Neural progenitor cell (in vitro differentiated cells): ENCODE measurements around the gene SLC37A1. TPM values are rescaled to one million over a fixed set of nuclear protein-coding genes. Genes with fewer than 3 reads are reported as not detected.

Experiments
- DNase-seq: peaks from one replicate; pipeline ENCODE4 v3.0.0-alpha.2; 2016; ENCODE audit warnings: low spot score
- H2AFZ ChIP-seq: fragments of 200-600 bp; sonication (generic); replicated peaks from 2 replicates; pipeline ENCODE4 v1.6.1; 2016; ENCODE audit warnings: antibody characterized with exemption
- H3F3A ChIP-seq: fragments of 200-600 bp; sonication (generic); 2 replicates; pipeline ENCODE4 v1.6.1; 2016; ENCODE audit warnings: antibody characterized with exemption, low read depth
- H3K27ac ChIP-seq: fragments of 200-600 bp; sonication (generic); 2 replicates; pipeline ENCODE4 v1.5.1; 2016; ENCODE audit warnings: mild to moderate bottlenecking
- H3K27me3 ChIP-seq: fragments of 200-600 bp; sonication (generic); 2 replicates; pipeline ENCODE4 v1.6.1; 2016; ENCODE audit warnings: mild to moderate bottlenecking, moderate library complexity
- H3K36me3 ChIP-seq: fragments of 200-600 bp; sonication (generic); 2 replicates; pipeline ENCODE4 v1.5.1; 2016
- H3K4me1 ChIP-seq: fragments of 200-600 bp; sonication (generic); 2 replicates; pipeline ENCODE4 v1.6.1; 2016; ENCODE audit warnings: mixed run types
- H3K4me2 ChIP-seq: fragments of 200-600 bp; sonication (generic); 2 replicates; pipeline ENCODE4 v1.6.1; 2016
- H3K4me3 ChIP-seq: fragments of 200-600 bp; sonication (generic); 2 replicates; pipeline ENCODE4 v1.5.1; 2016
- H3K79me2 ChIP-seq: fragments of 200-600 bp; sonication (generic); 2 replicates; pipeline ENCODE4 v1.6.1; 2016; ENCODE audit warnings: low read depth
- H3K9ac ChIP-seq: fragments of 200-600 bp; sonication (generic); 2 replicates; pipeline ENCODE4 v1.6.1; 2016
- H3K9me3 ChIP-seq: fragments of 200-600 bp; sonication (generic); 2 replicates; pipeline ENCODE4 v1.5.1; 2016; ENCODE audit warnings: low read depth
- H4K20me1 ChIP-seq: fragments of 200-600 bp; sonication (generic); 2 replicates; pipeline ENCODE4 v1.6.1; 2016; ENCODE audit warnings: low read depth
- H3K27ac Mint-ChIP-seq: 3 replicates; pipeline ENCODE4 v1.8.0; 2021; ENCODE audit warnings: mixed read lengths
- H3K27me3 Mint-ChIP-seq: 2 replicates; pipeline ENCODE4 v1.8.0; 2022; ENCODE audit warnings: low read depth, mild to moderate bottlenecking, inconsistent platforms, moderate library complexity, mixed read lengths; ENCODE audit not compliant: insufficient read depth
- H3K36me3 Mint-ChIP-seq: 3 replicates; pipeline ENCODE4 v1.8.0; 2021; ENCODE audit warnings: mixed read lengths
- H3K4me1 Mint-ChIP-seq: 3 replicates; pipeline ENCODE4 v1.8.0; 2021; ENCODE audit warnings: mixed read lengths
- H3K4me3 Mint-ChIP-seq: 3 replicates; pipeline ENCODE4 v1.8.0; 2021; ENCODE audit warnings: mild to moderate bottlenecking, moderate library complexity, mixed read lengths
- H3K9me3 Mint-ChIP-seq: 3 replicates; pipeline ENCODE4 v1.8.0; 2020; ENCODE audit warnings: mixed read lengths
- CTCF ChIP-seq: fragments of 200-600 bp; sonication (generic); IDR thresholded peaks from 2 replicates; pipeline ENCODE4 v1.5.1; 2017; ENCODE audit warnings: antibody characterized with exemption, mild to moderate bottlenecking
- EZH2 ChIP-seq: fragments of 200-600 bp; sonication (generic); IDR thresholded peaks from 2 replicates; pipeline ENCODE4 v1.6.1; 2017; ENCODE audit warnings: antibody characterized with exemption, mild to moderate bottlenecking, moderate library complexity
- EZH2phosphoT487 ChIP-seq: fragments of 200-600 bp; sonication (generic); IDR thresholded peaks from 2 replicates; pipeline ENCODE4 v1.6.1; 2017; ENCODE audit warnings: antibody characterized with exemption
- total RNA-seq: library from RNA; depleted of rRNA; stranded (reverse); fragments of >200 nt; gene quantifications from 2 replicates; pipeline ENCODE4 v1.2.3, GENCODE V29; 2015; ENCODE audit warnings: low replicate concordance

The SLC37A1 gene
- total RNA-seq, 1 donor from 2014 or later, result 1.2 TPM

GRCh38 chr21:42570362-42570761 is 56.7 kb downstream of the SLC37A1 start:
- Histone ChIP-seq H2AFZ (peak overlapping the region; percentile 42), H3K9me3 (no peaks in the 10 kb centered on the region), H3K4me2 (peak overlapping the region; percentile 60), H3K36me3 (no peaks in the 10 kb centered on the region), H3K27ac (no peak overlapping the region), H3F3A (no peaks in the 10 kb centered on the region), H4K20me1 (no peaks in the 10 kb centered on the region), H3K4me3 (no peak overlapping the region), H3K4me1 (peaks cover 14% of the 10 kb centered on the region), H3K27me3 (no peaks in the 10 kb centered on the region), H3K79me2 (no peaks in the 10 kb centered on the region), H3K9ac (no peak overlapping the region)
- no peak for DNase-seq
- Mint-ChIP-seq H3K9me3 (peaks cover 2% of the 10 kb centered on the region), H3K36me3 (peaks cover 2% of the 10 kb centered on the region), H3K27ac (peak overlapping the region; percentile 95), H3K4me3 (no peak overlapping the region), H3K4me1 (peaks cover 30% of the 10 kb centered on the region), H3K27me3 (peaks cover 3% of the 10 kb centered on the region)
- TF ChIP-seq EZH2phosphoT487 (no peak), EZH2 (no peak), CTCF (no peak)

DNA sequence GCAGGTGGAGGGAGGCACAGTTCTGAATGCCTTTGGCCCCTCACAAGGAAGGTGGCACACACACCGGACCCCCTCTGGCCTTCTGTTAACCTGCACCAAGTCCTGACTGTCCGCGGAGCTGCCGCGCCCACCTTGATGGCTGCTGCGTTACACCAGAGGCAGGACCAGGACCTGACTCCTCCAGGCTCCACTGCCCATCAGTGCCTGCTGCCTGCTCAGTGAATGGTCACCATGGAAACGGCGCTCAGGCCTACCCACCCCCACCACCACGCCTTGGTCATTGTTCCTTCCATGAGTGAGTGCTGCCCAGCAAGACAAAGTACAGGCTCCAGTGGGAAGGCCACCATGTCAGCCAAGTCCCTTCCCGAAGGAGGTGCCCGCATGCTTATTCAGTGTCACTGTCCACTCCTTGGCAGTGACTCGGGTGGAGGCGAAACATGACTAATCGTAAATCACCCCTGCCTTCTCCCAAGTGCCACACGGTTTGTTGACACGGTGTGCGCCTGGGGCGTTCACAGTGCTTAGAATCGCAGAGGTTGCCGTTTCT is 57.3 kb downstream of the SLC37A1 start:
- no peaks in the 10 kb centered on the region for H3F3A ChIP-seq
- H3K9ac ChIP-seq, result no peak overlapping the region
- H3K9me3 ChIP-seq, result no peaks in the 10 kb centered on the region
- H3K79me2 ChIP-seq, result no peaks in the 10 kb centered on the region
- peaks cover 14% of the 10 kb centered on the region for H3K4me1 ChIP-seq
- peak; percentile 91 for DNase-seq
- peaks cover 27% of the 10 kb centered on the region for H3K4me1 Mint-ChIP-seq
- H3K9me3 Mint-ChIP-seq, result peaks cover 3% of the 10 kb centered on the region
- H4K20me1 ChIP-seq, result no peaks in the 10 kb centered on the region
- no peak overlapping the region for H3K27ac ChIP-seq
- H3K27me3 ChIP-seq, result no peaks in the 10 kb centered on the region
- H3K27ac Mint-ChIP-seq, result peak overlapping the region; percentile 95
- no peak overlapping the region for H3K4me3 ChIP-seq
- peaks cover 3% of the 10 kb centered on the region for H3K27me3 Mint-ChIP-seq
- H3K36me3 Mint-ChIP-seq, result peaks cover 8% of the 10 kb centered on the region
- H3K4me3 Mint-ChIP-seq, result peak overlapping the region; percentile 38
- no peaks in the 10 kb centered on the region for H3K36me3 ChIP-seq
- peak overlapping the region; percentile 42 for H2AFZ ChIP-seq
- peak overlapping the region; percentile 60 for H3K4me2 ChIP-seq
- no peak for TF ChIP-seq CTCF
- no peak for TF ChIP-seq EZH2phosphoT487
- no peak for TF ChIP-seq EZH2

DNA sequence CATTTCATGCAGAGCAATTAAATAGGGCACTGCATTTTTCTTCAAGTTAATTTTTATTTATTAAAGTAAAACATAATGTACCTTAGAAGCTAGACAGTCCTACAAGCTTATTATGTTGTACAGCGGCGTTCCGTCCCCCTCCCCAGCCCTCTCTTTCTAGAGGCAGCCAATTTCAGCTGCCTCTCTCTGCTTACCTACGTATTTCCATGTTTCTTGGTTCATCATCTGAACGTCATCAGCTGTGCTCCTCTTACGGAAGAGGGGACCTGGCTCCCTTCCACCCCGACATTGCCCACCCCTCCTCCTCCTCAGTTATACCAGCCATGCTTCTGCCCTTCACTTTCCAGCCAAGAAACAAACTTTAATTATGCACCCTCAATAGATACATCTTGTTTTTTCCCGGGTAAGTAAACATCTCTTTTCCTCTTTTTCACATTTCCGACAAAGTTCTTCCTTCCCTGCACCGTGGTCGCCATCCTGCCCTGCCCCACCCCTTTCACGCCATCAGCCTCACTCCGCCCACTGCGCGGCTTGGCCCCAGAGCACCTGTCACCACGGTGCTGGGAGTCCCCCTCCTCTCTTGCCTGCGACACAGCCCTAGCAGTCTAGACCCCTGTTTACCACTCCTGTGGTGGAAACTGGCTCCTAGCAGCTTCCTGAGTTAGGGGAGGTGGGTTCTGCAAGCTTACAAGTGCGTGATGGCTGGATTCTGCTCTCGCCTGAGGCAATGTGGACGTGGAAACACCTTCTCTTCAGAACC is 57.9 kb downstream of the SLC37A1 start:
- DNase-seq, result no peak

More for the DNA sequence above, 57.9 kb downstream of the SLC37A1 start:
- Mint-ChIP-seq H3K9me3 (peaks cover 8% of the 10 kb centered on the region), H3K27ac (peak overlapping the region; percentile 69), H3K4me3 (no peak overlapping the region), H3K27me3 (peaks cover 3% of the 10 kb centered on the region), H3K36me3 (peaks cover 8% of the 10 kb centered on the region), H3K4me1 (peaks cover 27% of the 10 kb centered on the region)
- Histone ChIP-seq H3K9ac (no peak overlapping the region), H3K27me3 (no peaks in the 10 kb centered on the region), H3K4me3 (no peak overlapping the region), H3F3A (no peaks in the 10 kb centered on the region), H2AFZ (no peak overlapping the region), H3K9me3 (peaks cover 3% of the 10 kb centered on the region), H3K79me2 (no peaks in the 10 kb centered on the region), H3K4me1 (peaks cover 14% of the 10 kb centered on the region), H3K27ac (no peak overlapping the region), H3K4me2 (peak overlapping the region; percentile 60), H3K36me3 (peaks cover 3% of the 10 kb centered on the region), H4K20me1 (no peaks in the 10 kb centered on the region)
- TF ChIP-seq EZH2, result no peak
- no peak for TF ChIP-seq EZH2phosphoT487
- TF ChIP-seq CTCF, result no peak
